ENCODE measurements around the gene TEX36.
A peak's percentile ranks its signal among the peaks of the same experiment; 100 is the strongest.

Gene TEX36

DNA sequence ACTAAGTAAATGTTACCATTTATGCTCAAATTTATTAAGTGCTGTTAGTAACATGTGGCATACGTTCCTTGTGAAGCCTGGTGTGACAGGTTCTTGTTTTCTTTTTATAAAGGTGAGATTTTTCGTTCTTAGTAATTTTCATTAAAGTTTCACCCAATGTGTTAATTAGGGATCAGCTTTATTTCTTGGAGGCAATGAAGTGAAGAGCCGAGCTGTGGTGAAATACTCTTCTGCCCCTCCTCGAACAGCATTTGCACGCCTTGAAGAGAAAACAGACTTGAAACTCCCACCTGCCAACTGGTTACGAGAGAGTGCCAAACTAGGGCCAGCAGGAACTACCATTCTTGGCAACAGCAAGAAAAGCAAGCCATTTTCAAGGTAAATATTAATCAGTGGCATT lies 38.1 kb upstream of the TEX36 start:
- TF ChIP-seq FOXM1 (IDR thresholded peaks at IDR 0.05; ENCODE audit: borderline replicate concordance, low read depth) (no peak), CREB1 (IDR thresholded peaks at IDR 0.05; ENCODE audit: low read depth) (no peak), TAF1 (IDR thresholded peaks at IDR 0.05; ENCODE audit: low read depth) (no peak), YY1 (IDR thresholded peaks at IDR 0.05; ENCODE audit: low read depth) (no peak), CEBPB (IDR thresholded peaks at IDR 0.05) (no peak), NFIC (IDR thresholded peaks at IDR 0.05) (no peak), TCF12 (IDR thresholded peaks at IDR 0.05; ENCODE audit: low read depth) (no peak), TEAD4 (IDR thresholded peaks at IDR 0.05) (no peak), RAD21 (IDR thresholded peaks at IDR 0.05; ENCODE audit: low read depth) (no peak), EP300 (IDR thresholded peaks at IDR 0.05; ENCODE audit: borderline replicate concordance) (no peak), ZBTB7A (IDR thresholded peaks at IDR 0.05; ENCODE audit: low read depth) (no peak), EGR1 (IDR thresholded peaks at IDR 0.05) (no peak)
- TF ChIP-seq, protein P1, sequence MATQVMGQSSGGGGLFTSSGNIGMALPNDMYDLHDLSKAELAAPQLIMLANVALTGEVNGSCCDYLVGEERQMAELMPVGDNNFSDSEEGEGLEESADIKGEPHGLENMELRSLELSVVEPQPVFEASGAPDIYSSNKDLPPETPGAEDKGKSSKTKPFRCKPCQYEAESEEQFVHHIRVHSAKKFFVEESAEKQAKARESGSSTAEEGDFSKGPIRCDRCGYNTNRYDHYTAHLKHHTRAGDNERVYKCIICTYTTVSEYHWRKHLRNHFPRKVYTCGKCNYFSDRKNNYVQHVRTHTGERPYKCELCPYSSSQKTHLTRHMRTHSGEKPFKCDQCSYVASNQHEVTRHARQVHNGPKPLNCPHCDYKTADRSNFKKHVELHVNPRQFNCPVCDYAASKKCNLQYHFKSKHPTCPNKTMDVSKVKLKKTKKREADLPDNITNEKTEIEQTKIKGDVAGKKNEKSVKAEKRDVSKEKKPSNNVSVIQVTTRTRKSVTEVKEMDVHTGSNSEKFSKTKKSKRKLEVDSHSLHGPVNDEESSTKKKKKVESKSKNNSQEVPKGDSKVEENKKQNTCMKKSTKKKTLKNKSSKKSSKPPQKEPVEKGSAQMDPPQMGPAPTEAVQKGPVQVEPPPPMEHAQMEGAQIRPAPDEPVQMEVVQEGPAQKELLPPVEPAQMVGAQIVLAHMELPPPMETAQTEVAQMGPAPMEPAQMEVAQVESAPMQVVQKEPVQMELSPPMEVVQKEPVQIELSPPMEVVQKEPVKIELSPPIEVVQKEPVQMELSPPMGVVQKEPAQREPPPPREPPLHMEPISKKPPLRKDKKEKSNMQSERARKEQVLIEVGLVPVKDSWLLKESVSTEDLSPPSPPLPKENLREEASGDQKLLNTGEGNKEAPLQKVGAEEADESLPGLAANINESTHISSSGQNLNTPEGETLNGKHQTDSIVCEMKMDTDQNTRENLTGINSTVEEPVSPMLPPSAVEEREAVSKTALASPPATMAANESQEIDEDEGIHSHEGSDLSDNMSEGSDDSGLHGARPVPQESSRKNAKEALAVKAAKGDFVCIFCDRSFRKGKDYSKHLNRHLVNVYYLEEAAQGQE (IDR thresholded peaks at IDR 0.05; ENCODE audit: low read depth) = no peak

- TF ChIP-seq TAF1 (IDR thresholded peaks at IDR 0.05; ENCODE audit: low read depth) = no peak
These were observed 37.0 kb upstream of the TEX36 start for GRCh38 chr10:125720002-125720382.

DNA sequence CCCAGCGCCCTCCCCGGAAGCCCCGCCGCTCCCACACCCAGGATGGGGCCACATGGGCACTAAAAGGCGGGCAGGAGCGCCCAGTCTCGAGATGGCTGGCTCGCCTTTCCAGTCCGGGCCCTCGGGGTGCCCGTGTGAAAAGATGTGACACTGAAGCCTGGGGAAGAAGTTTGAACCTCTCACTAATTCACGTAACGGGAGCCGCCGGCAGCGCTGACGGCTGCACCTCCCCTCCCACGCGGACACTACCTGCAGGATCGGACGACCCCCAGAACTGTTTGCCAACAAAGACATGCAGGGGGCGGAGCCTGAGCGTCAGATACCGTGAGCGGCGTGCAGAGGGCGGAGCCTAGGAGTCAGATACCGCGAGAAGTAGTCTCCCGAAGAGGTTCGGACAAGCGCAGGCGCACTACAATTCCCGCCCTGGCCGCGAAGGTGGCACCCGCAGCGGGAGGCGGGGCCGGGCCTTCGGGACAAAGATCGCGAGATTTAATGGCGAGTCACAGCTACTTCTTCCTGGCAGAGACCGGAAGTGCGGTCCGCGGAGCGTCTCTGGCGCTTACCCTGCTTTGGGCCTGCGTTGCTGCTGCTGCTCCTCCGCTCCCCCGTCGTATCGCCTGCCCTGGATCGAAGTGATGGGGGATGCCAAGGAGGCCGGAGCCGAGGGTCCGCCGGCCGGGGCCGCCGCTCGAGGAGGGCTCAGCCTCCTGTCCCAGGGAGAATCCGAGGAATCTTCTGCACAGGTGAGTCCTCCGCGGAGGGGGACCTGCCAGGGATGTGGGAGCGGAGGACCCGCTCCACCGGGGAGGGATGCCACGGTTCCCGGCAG lies 36.4 kb upstream of the TEX36 start, which contains the start of gene EDRF1:
TSS of gene EDRF1 (plus strand) at position 537 of the 829 bp plus-strand sequence. CDS start at position 636, 99 bp downstream.
- peak; percentile 90 for TF ChIP-seq ZBTB7A (IDR thresholded peaks at IDR 0.05; ENCODE audit: low read depth)
- no peak; the same call in 1 of the 2 replicates for TF ChIP-seq EP300 (IDR thresholded peaks at IDR 0.05; ENCODE audit: borderline replicate concordance)
- TF ChIP-seq, protein P2, sequence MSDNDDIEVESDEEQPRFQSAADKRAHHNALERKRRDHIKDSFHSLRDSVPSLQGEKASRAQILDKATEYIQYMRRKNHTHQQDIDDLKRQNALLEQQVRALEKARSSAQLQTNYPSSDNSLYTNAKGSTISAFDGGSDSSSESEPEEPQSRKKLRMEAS (IDR thresholded peaks at IDR 0.05) = peak; percentile 95
- TF ChIP-seq, protein P1 (IDR thresholded peaks at IDR 0.05; ENCODE audit: low read depth) = no peak
- peak; percentile 53; the same call in 1 of the 2 replicates for TF ChIP-seq USF1 (IDR thresholded peaks at IDR 0.05)
- TF ChIP-seq RAD21 (IDR thresholded peaks at IDR 0.05; ENCODE audit: low read depth) = peak; percentile 17; the same call in 1 of the 2 replicates
- TF ChIP-seq EGR1 (IDR thresholded peaks at IDR 0.05) = no peak; the same call in 1 of the 2 replicates
- peak; percentile 43; the same call in 1 of the 2 replicates for TF ChIP-seq TCF12 (IDR thresholded peaks at IDR 0.05; ENCODE audit: low read depth)
- peak; percentile 71; the same call in 1 of the 2 replicates for TF ChIP-seq YY1 (IDR thresholded peaks at IDR 0.05; ENCODE audit: low read depth)
- TF ChIP-seq TAF1 (IDR thresholded peaks at IDR 0.05; ENCODE audit: low read depth) = peak; percentile 95
- no peak for TF ChIP-seq TEAD4 (IDR thresholded peaks at IDR 0.05)
- peak; percentile 59 for TF ChIP-seq CREB1 (IDR thresholded peaks at IDR 0.05; ENCODE audit: low read depth)
- no peak for TF ChIP-seq FOXM1 (IDR thresholded peaks at IDR 0.05; ENCODE audit: borderline replicate concordance, low read depth)
- TF ChIP-seq CEBPB (IDR thresholded peaks at IDR 0.05) = no peak; the same call in 1 of the 2 replicates
- TF ChIP-seq NFIC (IDR thresholded peaks at IDR 0.05) = peak; percentile 54

- TF ChIP-seq RAD21 (IDR thresholded peaks at IDR 0.05; ENCODE audit: low read depth) (no peak), CREB1 (IDR thresholded peaks at IDR 0.05; ENCODE audit: low read depth) (no peak), TEAD4 (IDR thresholded peaks at IDR 0.05) (no peak), CEBPB (IDR thresholded peaks at IDR 0.05) (no peak), ZBTB7A (IDR thresholded peaks at IDR 0.05; ENCODE audit: low read depth) (no peak), EP300 (IDR thresholded peaks at IDR 0.05; ENCODE audit: borderline replicate concordance) (no peak), EGR1 (IDR thresholded peaks at IDR 0.05) (no peak), NFIC (IDR thresholded peaks at IDR 0.05) (no peak), USF1 (IDR thresholded peaks at IDR 0.05) (no peak), FOXM1 (IDR thresholded peaks at IDR 0.05; ENCODE audit: borderline replicate concordance, low read depth) (no peak), YY1 (IDR thresholded peaks at IDR 0.05; ENCODE audit: low read depth) (no peak), TAF1 (IDR thresholded peaks at IDR 0.05; ENCODE audit: low read depth) (no peak), TCF12 (IDR thresholded peaks at IDR 0.05; ENCODE audit: low read depth) (no peak)
- TF ChIP-seq, protein P2 (IDR thresholded peaks at IDR 0.05) = no peak
- TF ChIP-seq, protein P1 (IDR thresholded peaks at IDR 0.05; ENCODE audit: low read depth) = no peak
These were observed 28.3 kb upstream of the TEX36 start for GRCh38 chr10:125711110-125711750.
